HG02759 (cell line): ENCODE measurements around the gene PPM1E.

ENCODE experiments used
- ATAC-seq: cut with Tn5 transposase; IDR thresholded peaks from one replicate; pipeline ENCODE4 v1.9.1; 2021; ENCODE audit warnings: mild to moderate bottlenecking, moderate library complexity; ENCODE audit not compliant: unreplicated experiment

The PPM1E gene

GRCh38 chr17:58993311-58993710 lies 237.7 kb downstream of the PPM1E start:
- no peak for ATAC-seq

- ATAC-seq: no peak
Measured at GRCh38 chr17:58995247-58995940, 239.7 kb downstream of the PPM1E start.

- ATAC-seq: no peak
Measured at GRCh38 chr17:58996968-58997367, 241.3 kb downstream of the PPM1E start.

- no peak for ATAC-seq
Measured at GRCh38 chr17:58997756-58998553, 242.3 kb downstream of the PPM1E start.

- ATAC-seq: no peak
Measured at GRCh38 chr17:58998871-58999270, 243.2 kb downstream of the PPM1E start.

GRCh38 chr17:58999500-58999899 lies 243.8 kb downstream of the PPM1E start:
- no peak for ATAC-seq

GRCh38 chr17:59000022-59000421 lies 244.4 kb downstream of the PPM1E start:
- ATAC-seq: no peak

- ATAC-seq: peak; percentile 88
Measured at GRCh38 chr17:59001158-59001814, 245.6 kb downstream of the PPM1E start.

- no peak for ATAC-seq
Measured at GRCh38 chr17:59002126-59002525, 246.5 kb downstream of the PPM1E start.

- ATAC-seq: no peak
Measured at GRCh38 chr17:59002848-59003247, 247.2 kb downstream of the PPM1E start.

GRCh38 chr17:59003860-59004259 lies 248.2 kb downstream of the PPM1E start:
- ATAC-seq: no peak

- ATAC-seq: no peak
Measured at GRCh38 chr17:59004338-59005111, 248.9 kb downstream of the PPM1E start.

- no peak for ATAC-seq
Measured at GRCh38 chr17:59007995-59008394, 252.3 kb downstream of the PPM1E start.

GRCh38 chr17:59008737-59009136 lies 253.1 kb downstream of the PPM1E start:
- ATAC-seq: no peak

GRCh38 chr17:59010026-59010425 lies 254.4 kb downstream of the PPM1E start:
- ATAC-seq: no peak

- no peak for ATAC-seq
Measured at GRCh38 chr17:59011975-59012374, 256.3 kb downstream of the PPM1E start.

GRCh38 chr17:59018019-59018418 lies 262.4 kb downstream of the PPM1E start:
- ATAC-seq: no peak

- ATAC-seq: no peak
Measured at GRCh38 chr17:59024916-59025315, 269.3 kb downstream of the PPM1E start.

GRCh38 chr17:59026176-59026939 lies 270.7 kb downstream of the PPM1E start:
- no peak for ATAC-seq

GRCh38 chr17:59027750-59028149 lies 272.1 kb downstream of the PPM1E start:
- no peak for ATAC-seq
